Spleen (tissue), 11 donors: ENCODE measurements around the gene HSDL2. TPM values are rescaled to one million over a fixed set of nuclear protein-coding genes. Genes with fewer than 3 reads are reported as not detected.

Experiments used
- DNase-seq: peaks from one replicate; pipeline ENCODE4 v3.0.0-alpha.2; 2020
- H3K27ac ChIP-seq, 8 donors: fragments of 200-600 bp; sonication (generic) in 7 of 8; 1 replicate in 4 of 8; 2 replicates in 4 of 8; pipeline versions ENCODE4 v1.5.0 to v1.8.0; 2016 to 2021; ENCODE audit warnings: inconsistent platforms in 4 of 8, mild to moderate bottlenecking in 4 of 8, moderate library complexity in 1 of 8
- H3K27me3 ChIP-seq, 7 donors: fragments of 200-600 bp; sonication (generic) in 6 of 7; replicated peaks in 1 of 7; 1 replicate in 4 of 7; 2 replicates in 3 of 7; pipeline versions ENCODE4 v1.5.0 to v1.8.0; 2016 to 2021; ENCODE audit warnings: inconsistent platforms in 3 of 7, mild to moderate bottlenecking in 1 of 7
- H3K36me3 ChIP-seq, 6 donors: fragments of 200-600 bp; sonication (generic) in 5 of 6; 1 replicate in 4 of 6; 2 replicates in 2 of 6; pipeline versions ENCODE4 v1.5.0 to v1.8.0; 2016 to 2021; ENCODE audit warnings: inconsistent platforms in 2 of 6
- H3K4me1 ChIP-seq, 6 donors: fragments of 200-600 bp; sonication (generic) in 5 of 6; 1 replicate in 3 of 6; 2 replicates in 3 of 6; pipeline versions ENCODE4 v1.5.0 to v1.8.0; 2016 to 2021; ENCODE audit warnings: inconsistent platforms in 3 of 6
- H3K4me3 ChIP-seq, 8 donors: fragments of 200-600 bp; sonication (generic) in 7 of 8; 1 replicate in 4 of 8; 2 replicates in 4 of 8; pipeline versions ENCODE4 v1.5.0 to v1.8.0; 2016 to 2021; ENCODE audit warnings: inconsistent platforms in 4 of 8, mild to moderate bottlenecking in 4 of 8, moderate library complexity in 2 of 8
- H3K9me3 ChIP-seq, 8 donors: fragments of 200-600 bp; sonication (generic) in 7 of 8; 1 replicate in 4 of 8; 2 replicates in 4 of 8; pipeline versions ENCODE4 v1.5.0 to v1.8.0; 2016 to 2021; ENCODE audit warnings: inconsistent platforms in 4 of 8
- POLR2A ChIP-seq, 3 donors: fragments of 450-650 bp; IDR thresholded peaks; one replicate each; pipeline ENCODE4 v1.5.1; 2017; ENCODE audit warnings: antibody characterized with exemption in 3 of 3, mild to moderate bottlenecking in 1 of 3
- POLR2AphosphoS5 ChIP-seq, 3 donors: sonication (generic); formaldehyde crosslinking; IDR thresholded peaks; one replicate each; pipeline ENCODE4 v1.5.1; 2017; ENCODE audit warnings: antibody characterized with exemption in 3 of 3
- WGBS, 5 donors: extraction: QIAGEN DNeasy Blood & Tissue Kit in 3 of 5; methylation state at CpG; one replicate each; pipeline versions ENCODE4 v1.1.5 to v1.1.7; 2013 to 2018; 5-methylcytosine and 5-hydroxymethylcytosine counted together
- intact Hi-C: fragments of 100-400 bp; cut with DNase I; formaldehyde crosslinking; loops from one replicate; pipeline ENCODE4 v1.15.0; 2023; ENCODE audit warnings: low total_unique reads
- polyA plus RNA-seq, 3 donors: library from polyadenylated mRNA; stranded (reverse); fragments of 200-250 nt; gene quantifications; one replicate each; pipeline ENCODE4 v1.2.1, GENCODE V29; 2013
- total RNA-seq, 7 donors: library from RNA; depleted of rRNA in 3 of 7; stranded (reverse); fragments of >200 nt in 3 of 7; fragmentation: NEBNext Ultra II Directional in 4 of 7; extraction: Animal tissue kit (Norgen Biotek cat#: 25700) in 4 of 7; gene quantifications; one replicate each; pipeline versions ENCODE4 v1.1.0 to v1.2.1, GENCODE V29; 2016 to 2021
- TF ChIP-seq, protein P1 (sequence below), 11 experiments: fragments of 200-600 bp in 7 of 11; fragments of 450-650 bp in 4 of 11; sonication (generic) in 4 of 11; IDR thresholded peaks in 8 of 11; conservative IDR thresholded peaks in 3 of 11; 1 replicate in 7 of 11; 2 replicates in 4 of 11; pipeline versions ENCODE4 v1.4.0 to v1.8.0; 2016 to 2021; ENCODE audit warnings: antibody characterized with exemption in 11 of 11, inconsistent platforms in 4 of 11, mild to moderate bottlenecking in 1 of 11
- donor health status: healthy with polysubstance abuse.
- donor health status: DM: no; HTN: no; CAD: no; lungs with moderate emphysema.
- donor health status: DM: no; HTN: no; CAD: no.
- donor health status: Bipolar disorder and iron deficiency.
- donor health status: healthy.
- donor health status: DM: no; HTN: no; CAD: no.
- donor health status: DM: yes; HTN: yes; CAD: no.

HSDL2 gene
- total and polyA plus RNA-seq, 10 donors = 11.2 to 42.6 (median 30.3) TPM

DNA sequence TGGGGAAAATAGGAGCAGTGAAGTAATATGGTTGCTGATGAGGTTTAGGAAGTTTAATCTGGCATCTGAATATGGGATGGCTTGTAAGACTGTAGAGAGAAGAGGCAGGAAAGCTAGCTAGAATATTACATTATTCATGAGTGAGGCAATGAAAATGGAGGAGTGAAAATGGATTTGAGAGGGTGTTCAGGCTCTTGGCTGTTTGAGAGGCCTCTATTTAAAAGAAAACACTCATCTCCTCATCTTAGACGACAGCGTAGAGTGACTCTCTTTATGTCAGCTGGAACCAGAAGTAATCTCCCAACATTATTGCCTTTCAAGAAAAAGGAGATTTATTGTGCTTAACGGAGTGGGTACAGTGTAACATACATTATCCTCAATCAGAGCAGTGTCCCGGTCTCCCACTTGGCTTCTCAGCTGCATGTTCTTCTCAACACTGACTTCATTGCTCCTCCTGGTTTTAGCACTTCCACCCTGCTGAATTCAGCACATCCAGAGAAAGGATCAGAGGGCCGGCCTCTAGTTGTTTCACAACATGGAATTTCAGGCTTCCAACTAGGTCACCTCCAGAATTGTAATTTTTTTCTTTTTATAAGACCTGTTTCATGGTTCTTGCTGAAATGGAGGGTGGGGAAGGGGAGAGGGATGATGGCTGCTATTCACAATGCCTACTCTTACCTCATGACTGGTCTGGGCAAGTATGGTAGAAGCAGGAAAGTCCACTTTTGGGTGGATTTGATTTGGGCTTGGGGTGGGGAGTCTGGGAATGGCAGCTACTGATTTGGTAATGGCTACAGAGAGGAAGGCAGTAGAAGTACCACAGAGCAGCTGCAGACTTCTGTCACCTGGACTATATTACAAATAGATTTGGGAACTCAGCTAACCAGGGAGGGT, 53.8 kb downstream of the HSDL2 start:
- DNase-seq = no peak

DNA sequence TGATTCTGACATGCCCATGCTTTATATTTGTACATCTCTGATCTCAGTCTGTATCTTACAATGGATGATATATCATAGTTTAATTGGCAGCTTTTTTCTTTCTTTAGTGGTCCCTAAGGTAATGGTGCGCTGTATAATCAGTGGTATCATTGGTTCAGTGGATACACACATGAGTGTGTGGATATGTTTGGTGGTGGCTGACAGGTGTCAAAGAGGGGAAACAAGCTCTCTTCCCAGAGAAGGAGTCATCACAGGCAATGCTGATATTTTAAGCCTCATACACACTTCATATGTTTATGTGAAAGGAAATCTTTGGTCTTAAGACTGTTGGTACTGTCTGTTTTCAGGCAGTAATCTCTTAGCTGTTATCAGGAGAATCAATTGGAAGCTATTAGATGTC, 54.6 kb downstream of the HSDL2 start:
- no peaks in the 10 kb centered on the region for H3K9me3 ChIP-seq
- intact Hi-C loops = no loop called here
- DNase-seq = no peak
- 94 to 100% (median 100%) methylated on average over 1 of the region's 1 CpG for WGBS, 5 donors
- H3K27ac ChIP-seq = no peak overlapping the region
- H3K36me3 ChIP-seq = peaks cover 0 to 81% (median 0%) of the 10 kb centered on the region in 6 donors
- TF ChIP-seq POLR2AphosphoS5 (IDR thresholded peaks at IDR 0.05) (no peak), POLR2A (IDR thresholded peaks at IDR 0.05) (no peak)
- TF ChIP-seq, protein P1, sequence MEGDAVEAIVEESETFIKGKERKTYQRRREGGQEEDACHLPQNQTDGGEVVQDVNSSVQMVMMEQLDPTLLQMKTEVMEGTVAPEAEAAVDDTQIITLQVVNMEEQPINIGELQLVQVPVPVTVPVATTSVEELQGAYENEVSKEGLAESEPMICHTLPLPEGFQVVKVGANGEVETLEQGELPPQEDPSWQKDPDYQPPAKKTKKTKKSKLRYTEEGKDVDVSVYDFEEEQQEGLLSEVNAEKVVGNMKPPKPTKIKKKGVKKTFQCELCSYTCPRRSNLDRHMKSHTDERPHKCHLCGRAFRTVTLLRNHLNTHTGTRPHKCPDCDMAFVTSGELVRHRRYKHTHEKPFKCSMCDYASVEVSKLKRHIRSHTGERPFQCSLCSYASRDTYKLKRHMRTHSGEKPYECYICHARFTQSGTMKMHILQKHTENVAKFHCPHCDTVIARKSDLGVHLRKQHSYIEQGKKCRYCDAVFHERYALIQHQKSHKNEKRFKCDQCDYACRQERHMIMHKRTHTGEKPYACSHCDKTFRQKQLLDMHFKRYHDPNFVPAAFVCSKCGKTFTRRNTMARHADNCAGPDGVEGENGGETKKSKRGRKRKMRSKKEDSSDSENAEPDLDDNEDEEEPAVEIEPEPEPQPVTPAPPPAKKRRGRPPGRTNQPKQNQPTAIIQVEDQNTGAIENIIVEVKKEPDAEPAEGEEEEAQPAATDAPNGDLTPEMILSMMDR (IDR thresholded peaks at IDR 0.05 in 8 of 11, conservative IDR thresholded peaks at IDR 0.05 in 3 of 11) = no peak
- H3K4me1 ChIP-seq = no peaks in the 10 kb centered on the region
- H3K4me3 ChIP-seq = no peak overlapping the region
- no peaks in the 10 kb centered on the region for H3K27me3 ChIP-seq

More for the DNA sequence above, 53.8 kb downstream of the HSDL2 start:
- 85 to 95% (median 92%) methylated on average over 5 of the region's 5 CpGs for WGBS, 5 donors
- no peak overlapping the region for H3K4me3 ChIP-seq
- intact Hi-C loops = no loop called here
- no peak overlapping the region for H3K27ac ChIP-seq
- H3K9me3 ChIP-seq = no peaks in the 10 kb centered on the region
- no peaks in the 10 kb centered on the region for H3K27me3 ChIP-seq
- H3K36me3 ChIP-seq = peaks cover 0 to 80% (median 0%) of the 10 kb centered on the region in 6 donors
- TF ChIP-seq POLR2A (IDR thresholded peaks at IDR 0.05) = no peak
- TF ChIP-seq, protein P1 (IDR thresholded peaks at IDR 0.05 in 8 of 11, conservative IDR thresholded peaks at IDR 0.05 in 3 of 11) = no peak
- TF ChIP-seq POLR2AphosphoS5 (IDR thresholded peaks at IDR 0.05) = no peak
- H3K4me1 ChIP-seq = no peaks in the 10 kb centered on the region

DNA sequence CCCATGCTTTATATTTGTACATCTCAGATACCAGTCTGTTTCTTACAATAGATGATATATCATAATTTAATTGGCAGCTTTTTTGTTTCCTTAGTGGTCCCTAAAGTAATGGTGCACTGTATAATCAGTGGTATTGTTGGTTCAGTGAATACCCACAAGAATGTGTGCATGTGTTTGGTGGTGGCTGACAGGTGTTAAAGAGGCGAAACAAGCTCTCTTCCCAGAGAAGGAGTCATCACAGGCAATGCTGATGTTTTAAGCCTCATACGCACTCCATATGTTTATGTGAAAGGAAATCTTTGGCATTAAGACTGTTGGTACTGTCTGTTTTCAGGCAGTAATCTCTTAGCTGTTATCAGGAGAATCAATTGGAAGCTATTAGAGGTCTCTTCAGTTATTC, 57.5 kb downstream of the HSDL2 start:
- no peak overlapping the region for H3K27ac ChIP-seq
- no peaks in the 10 kb centered on the region for H3K4me1 ChIP-seq
- TF ChIP-seq, protein P1 (IDR thresholded peaks at IDR 0.05 in 8 of 11, conservative IDR thresholded peaks at IDR 0.05 in 3 of 11) = no peak
- TF ChIP-seq POLR2AphosphoS5 (IDR thresholded peaks at IDR 0.05) = no peak
- no peaks in the 10 kb centered on the region for H3K9me3 ChIP-seq
- intact Hi-C loops = no loop called here
- H3K27me3 ChIP-seq = no peaks in the 10 kb centered on the region
- WGBS, 5 donors = 95 to 100% (median 97%) methylated on average over 2 of the region's 2 CpGs
- DNase-seq = no peak
- no peak overlapping the region for H3K4me3 ChIP-seq
- H3K36me3 ChIP-seq = peaks cover 0 to 89% (median 0%) of the 10 kb centered on the region in 6 donors

DNA sequence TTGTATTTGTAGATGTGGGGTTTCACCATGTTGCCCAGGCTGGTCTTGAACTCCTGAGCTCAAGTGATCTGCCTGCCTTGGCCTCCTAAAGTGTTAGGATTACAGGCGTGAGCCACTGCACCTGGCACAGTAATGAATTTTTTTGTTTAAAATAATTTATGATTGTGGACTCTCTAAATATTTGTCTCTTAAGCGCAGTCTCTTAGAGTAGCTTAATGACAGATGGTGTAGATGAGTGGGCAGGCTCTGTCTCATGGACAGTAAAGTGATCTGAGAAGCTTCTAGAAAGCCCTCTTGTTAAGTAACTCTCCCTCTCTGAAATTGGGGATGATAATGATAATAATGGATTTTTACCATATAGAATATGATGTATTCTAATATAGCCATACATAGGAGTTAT, 59.3 kb downstream of the HSDL2 start:
- Histone ChIP-seq H3K9me3 (no peaks in the 10 kb centered on the region), H3K27ac (no peak overlapping the region), H3K4me1 (no peaks in the 10 kb centered on the region), H3K4me3 (no peak overlapping the region), H3K27me3 (no peaks in the 10 kb centered on the region), H3K36me3 (peaks cover 0 to 73% (median 0%) of the 10 kb centered on the region in 6 donors)
- intact Hi-C loops = no loop called here
- 94 to 99% (median 97%) methylated on average over 2 of the region's 2 CpGs for WGBS, 5 donors
- no peak for DNase-seq
- TF ChIP-seq POLR2A (IDR thresholded peaks at IDR 0.05) (no peak), POLR2AphosphoS5 (IDR thresholded peaks at IDR 0.05) (no peak)
- TF ChIP-seq, protein P1 (IDR thresholded peaks at IDR 0.05 in 8 of 11, conservative IDR thresholded peaks at IDR 0.05 in 3 of 11) = no peak
